DOHH2 (cell line): ENCODE measurements around the gene DYNC1I1.

ENCODE experiments used
- H3F3A ChIP-seq: fragments of 200-600 bp; sonication (generic), shearing (Covaris generic); 2 replicates; pipeline ENCODE4 v1.6.0; 2016; ENCODE audit warnings: antibody characterized with exemption, mild to moderate bottlenecking; ENCODE audit not compliant: control insufficient read depth, insufficient read depth
- H3K27ac ChIP-seq: fragments of 200-600 bp; sonication (generic); 2 replicates; pipeline ENCODE4 v1.5.1; 2014; ENCODE audit warnings: low read depth, mild to moderate bottlenecking, low read length, moderate library complexity
- H3K27me3 ChIP-seq: fragments of 200-600 bp; sonication (generic); 2 replicates; pipeline ENCODE4 v1.6.1; 2014; ENCODE audit warnings: mild to moderate bottlenecking, low read length, mixed read lengths; ENCODE audit not compliant: control insufficient read depth
- H3K36me3 ChIP-seq: fragments of 200-600 bp; sonication (generic); 2 replicates; pipeline ENCODE4 v1.6.1; 2014; ENCODE audit warnings: mild to moderate bottlenecking, low read length, moderate library complexity, mixed read lengths; ENCODE audit not compliant: control insufficient read depth
- H3K4me1 ChIP-seq: fragments of 200-600 bp; sonication (generic); 2 replicates; pipeline ENCODE4 v1.6.1; 2014; ENCODE audit warnings: mild to moderate bottlenecking, low read length, mixed read lengths; ENCODE audit not compliant: control insufficient read depth
- H3K4me2 ChIP-seq: fragments of 200-600 bp; sonication (generic); 2 replicates; pipeline ENCODE4 v1.6.0; 2014; ENCODE audit warnings: mild to moderate bottlenecking, low read length, moderate library complexity
- H3K4me3 ChIP-seq: fragments of 200-600 bp; sonication (generic); 2 replicates; pipeline ENCODE4 v1.5.1; 2014; ENCODE audit warnings: mild to moderate bottlenecking, low read length, mixed read lengths
- H3K79me2 ChIP-seq: fragments of 200-600 bp; sonication (generic); 2 replicates; pipeline ENCODE4 v1.6.1; 2014; ENCODE audit warnings: mild to moderate bottlenecking, low read length, mixed read lengths; ENCODE audit not compliant: control insufficient read depth
- H3K9me2 ChIP-seq: fragments of 200-600 bp; sonication (generic); replicated peaks from 2 replicates; pipeline ENCODE4 v1.6.1; 2014; ENCODE audit warnings: mild to moderate bottlenecking, low read length, mixed read lengths; ENCODE audit not compliant: control insufficient read depth
- H3K9me3 ChIP-seq: fragments of 200-600 bp; sonication (generic); 2 replicates; pipeline ENCODE4 v1.6.1; 2014; ENCODE audit warnings: antibody characterized with exemption, low read length, mixed read lengths; ENCODE audit not compliant: control insufficient read depth, insufficient read depth
- H4K20me1 ChIP-seq: fragments of 200-600 bp; sonication (generic); 2 replicates; pipeline ENCODE4 v1.6.0; 2014; ENCODE audit warnings: low read depth, mild to moderate bottlenecking, antibody characterized with exemption, low read length, moderate library complexity; ENCODE audit not compliant: control insufficient read depth, insufficient read depth
- EZH2phosphoT487 ChIP-seq: fragments of 200-600 bp; sonication (generic); IDR thresholded peaks from 2 replicates; pipeline ENCODE4 v1.6.1; 2017; ENCODE audit warnings: borderline replicate concordance, mild to moderate bottlenecking, antibody characterized with exemption, low read length, moderate library complexity, mixed read lengths
- TF ChIP-seq, protein P1 (sequence below): fragments of 200-600 bp; sonication (generic); IDR thresholded peaks from one replicate; pipeline ENCODE4 v1.5.1; 2014; ENCODE audit warnings: antibody characterized with exemption, mild to moderate bottlenecking, low read depth, low read length; ENCODE audit not compliant: poor library complexity, severe bottlenecking

The DYNC1I1 gene

DNA sequence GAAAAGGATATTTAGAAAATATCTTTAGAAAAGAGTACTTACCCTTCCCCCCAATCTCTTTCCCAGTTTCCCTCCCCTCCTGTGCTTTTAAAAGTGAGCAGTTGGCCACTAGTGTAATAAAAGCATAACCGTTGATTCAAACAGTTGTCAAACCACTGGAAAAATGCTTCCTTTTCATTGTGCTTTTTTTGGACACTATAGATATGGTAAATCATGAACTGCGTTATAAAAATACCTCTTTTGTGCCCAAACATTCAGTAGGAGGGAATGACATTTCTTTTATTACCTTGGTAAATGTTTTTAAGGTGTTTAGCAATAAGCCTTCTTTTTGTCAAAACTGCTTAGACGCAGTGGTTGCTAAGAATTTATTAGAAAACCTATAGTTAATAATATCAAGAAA is 317.2 kb downstream of the DYNC1I1 start:
- peaks cover 12% of the 10 kb centered on the region; the same call in 1 of the 2 replicates for H3K27me3 ChIP-seq
- H3K36me3 ChIP-seq, result no peaks in the 10 kb centered on the region
- TF ChIP-seq EZH2phosphoT487, result no peak
- TF ChIP-seq, protein P1, sequence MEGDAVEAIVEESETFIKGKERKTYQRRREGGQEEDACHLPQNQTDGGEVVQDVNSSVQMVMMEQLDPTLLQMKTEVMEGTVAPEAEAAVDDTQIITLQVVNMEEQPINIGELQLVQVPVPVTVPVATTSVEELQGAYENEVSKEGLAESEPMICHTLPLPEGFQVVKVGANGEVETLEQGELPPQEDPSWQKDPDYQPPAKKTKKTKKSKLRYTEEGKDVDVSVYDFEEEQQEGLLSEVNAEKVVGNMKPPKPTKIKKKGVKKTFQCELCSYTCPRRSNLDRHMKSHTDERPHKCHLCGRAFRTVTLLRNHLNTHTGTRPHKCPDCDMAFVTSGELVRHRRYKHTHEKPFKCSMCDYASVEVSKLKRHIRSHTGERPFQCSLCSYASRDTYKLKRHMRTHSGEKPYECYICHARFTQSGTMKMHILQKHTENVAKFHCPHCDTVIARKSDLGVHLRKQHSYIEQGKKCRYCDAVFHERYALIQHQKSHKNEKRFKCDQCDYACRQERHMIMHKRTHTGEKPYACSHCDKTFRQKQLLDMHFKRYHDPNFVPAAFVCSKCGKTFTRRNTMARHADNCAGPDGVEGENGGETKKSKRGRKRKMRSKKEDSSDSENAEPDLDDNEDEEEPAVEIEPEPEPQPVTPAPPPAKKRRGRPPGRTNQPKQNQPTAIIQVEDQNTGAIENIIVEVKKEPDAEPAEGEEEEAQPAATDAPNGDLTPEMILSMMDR, result no peak
- H3K27ac ChIP-seq, result no peak overlapping the region
- H3K4me3 ChIP-seq, result no peak overlapping the region
- no peaks in the 10 kb centered on the region for H4K20me1 ChIP-seq
- H3K4me2 ChIP-seq, result no peak overlapping the region
- H3K4me1 ChIP-seq, result no peaks in the 10 kb centered on the region
- H3K79me2 ChIP-seq, result no peaks in the 10 kb centered on the region
- no peaks in the 10 kb centered on the region for H3K9me3 ChIP-seq
- no peaks in the 10 kb centered on the region for H3F3A ChIP-seq
- no peaks in the 10 kb centered on the region for H3K9me2 ChIP-seq

- no peak overlapping the region for H3K4me3 ChIP-seq
- H3F3A ChIP-seq, result no peaks in the 10 kb centered on the region
- no peak overlapping the region for H3K27ac ChIP-seq
- no peak overlapping the region for H3K4me2 ChIP-seq
- H3K9me2 ChIP-seq, result no peaks in the 10 kb centered on the region
- peaks cover 12% of the 10 kb centered on the region; the same call in 1 of the 2 replicates for H3K27me3 ChIP-seq
- no peaks in the 10 kb centered on the region for H3K36me3 ChIP-seq
- no peaks in the 10 kb centered on the region for H3K9me3 ChIP-seq
- H3K79me2 ChIP-seq, result no peaks in the 10 kb centered on the region
- no peaks in the 10 kb centered on the region for H4K20me1 ChIP-seq
- H3K4me1 ChIP-seq, result no peaks in the 10 kb centered on the region
- TF ChIP-seq EZH2phosphoT487, result no peak
- TF ChIP-seq, protein P1, result no peak
These were observed 318.4 kb downstream of the DYNC1I1 start for GRCh38 chr7:96090756-96091155.

DNA sequence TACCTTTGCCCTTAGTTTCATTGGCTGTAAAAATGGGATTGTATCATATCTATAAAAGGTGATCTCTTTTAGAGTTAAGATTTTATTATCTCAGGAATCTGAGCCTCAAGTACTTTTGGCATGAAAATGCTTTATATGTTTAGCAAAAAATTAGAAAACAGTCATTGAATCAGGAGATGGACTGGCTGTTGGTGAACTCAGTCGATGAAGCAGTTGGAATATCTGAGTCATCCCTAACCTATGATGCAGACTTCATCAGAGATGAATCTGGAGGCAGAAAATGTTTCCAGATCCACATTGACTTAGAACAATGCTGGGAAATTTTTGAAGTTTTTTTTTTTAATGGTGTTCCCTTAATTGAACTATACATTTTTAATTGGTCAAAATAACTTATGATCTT is 321.1 kb downstream of the DYNC1I1 start:
- H3K9me2 ChIP-seq, result no peaks in the 10 kb centered on the region
- no peaks in the 10 kb centered on the region for H3F3A ChIP-seq
- no peaks in the 10 kb centered on the region for H4K20me1 ChIP-seq
- no peak overlapping the region for H3K27ac ChIP-seq
- no peaks in the 10 kb centered on the region for H3K4me1 ChIP-seq
- no peak overlapping the region for H3K4me3 ChIP-seq
- peaks cover 10% of the 10 kb centered on the region; the same call in 1 of the 2 replicates for H3K27me3 ChIP-seq
- TF ChIP-seq EZH2phosphoT487, result no peak
- TF ChIP-seq, protein P1, result no peak
- no peaks in the 10 kb centered on the region for H3K79me2 ChIP-seq
- no peak overlapping the region for H3K4me2 ChIP-seq
- H3K9me3 ChIP-seq, result no peaks in the 10 kb centered on the region
- H3K36me3 ChIP-seq, result no peaks in the 10 kb centered on the region
